ENCODE measurements around the gene LMAN2L. TPM values are rescaled to one million over a fixed set of nuclear protein-coding genes. Genes with fewer than 3 reads are reported as not detected.

LMAN2L gene
- total RNA-seq, 1 experiment from 2014 or later: 24.0 TPM

DNA sequence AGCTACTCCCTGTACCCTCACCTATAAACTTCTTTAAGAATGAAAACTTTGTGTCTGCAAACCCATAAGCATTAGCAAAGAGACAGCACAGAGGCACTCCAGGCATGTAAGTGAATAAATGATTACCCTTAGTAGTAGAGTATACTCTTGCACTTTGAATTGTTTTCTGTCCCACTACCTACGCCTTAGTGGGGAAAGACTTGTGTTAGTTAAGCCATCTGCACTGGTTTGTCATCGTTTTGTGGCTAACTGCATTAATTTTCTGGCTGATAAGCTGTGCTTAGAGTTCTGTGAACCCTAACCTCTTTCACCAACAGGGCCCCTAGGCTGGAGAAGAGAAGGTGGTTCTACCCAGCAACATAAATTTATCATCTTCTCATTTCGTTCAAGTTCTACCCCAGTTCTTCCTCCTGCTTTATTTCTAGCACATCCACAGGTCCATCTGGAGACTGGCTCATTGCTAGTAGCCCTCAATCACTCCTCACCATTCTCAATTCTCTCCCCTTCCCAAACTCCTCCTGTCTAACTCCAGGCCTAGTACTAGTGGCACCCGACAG lies 710 bp downstream of the LMAN2L start:
- DNase-seq (ENCODE audit: low spot score): no peak
- Histone ChIP-seq H3K4me3 (ENCODE audit: low read depth, low read length, poor library complexity, severe bottlenecking) (peak overlapping the region; percentile 91), H3K27ac (ENCODE audit: low read depth, low read length, poor library complexity, severe bottlenecking) (peak overlapping the region; percentile 78), H3K36me3 (ENCODE audit: insufficient read depth, low read length, poor library complexity, severe bottlenecking) (peaks cover 21% of the 10 kb centered on the region), H3K4me1 (ENCODE audit: insufficient read depth, low read length, poor library complexity, severe bottlenecking) (peaks cover 4% of the 10 kb centered on the region), H3K9me3 (ENCODE audit: low read depth, low read length, poor library complexity, severe bottlenecking) (no peaks in the 10 kb centered on the region), H3K27me3 (replicated peaks; ENCODE audit: insufficient read depth, low read depth, low read length, poor library complexity) (no peaks in the 10 kb centered on the region)
- ChIA-PET POLR2A (ENCODE audit: low non-redundant PET) (no interaction called here), CTCF (no interaction called here)
- intact Hi-C loops (cut with micrococcal nuclease; ENCODE audit: unreplicated experiment): no loop called here
- TF ChIP-seq CTCF (conservative IDR thresholded peaks at IDR 0.05; ENCODE audit: low read depth, low read length) (no peak), EZH2 (IDR thresholded peaks at IDR 0.05; ENCODE audit: borderline replicate concordance, low read depth, low read length, poor library complexity, severe bottlenecking) (no peak)
- TSS peak; percentile 60 for BruUV-seq (replicated peaks)

DNA sequence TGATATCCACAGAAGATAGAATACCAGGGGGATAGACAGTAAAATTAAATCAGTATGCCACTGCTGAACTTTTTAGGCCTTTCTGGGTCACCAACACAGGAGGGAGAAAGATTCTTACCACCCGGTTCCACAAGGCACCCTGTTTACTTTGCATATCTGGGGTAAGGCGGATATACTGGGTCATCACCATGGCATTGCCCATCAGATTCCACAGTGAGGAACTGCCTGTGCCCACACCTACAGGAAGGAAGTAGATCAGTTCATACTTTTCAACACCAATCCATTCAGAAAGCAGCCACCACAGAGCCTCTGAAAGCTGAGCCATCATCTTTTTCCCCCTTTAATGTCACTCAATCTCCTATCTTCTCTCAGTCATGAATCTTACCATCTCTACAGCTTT lies 2.0 kb downstream of the LMAN2L start:
- H3K36me3 ChIP-seq (ENCODE audit: insufficient read depth, low read length, poor library complexity, severe bottlenecking): peaks cover 34% of the 10 kb centered on the region
- peaks cover 4% of the 10 kb centered on the region for H3K4me1 ChIP-seq (ENCODE audit: insufficient read depth, low read length, poor library complexity, severe bottlenecking)
- TF ChIP-seq EZH2 (IDR thresholded peaks at IDR 0.05; ENCODE audit: borderline replicate concordance, low read depth, low read length, poor library complexity, severe bottlenecking) (no peak), CTCF (conservative IDR thresholded peaks at IDR 0.05; ENCODE audit: low read depth, low read length) (no peak)
- TSS peak; percentile 7 for BruUV-seq (replicated peaks)
- ChIA-PET CTCF (no interaction called here), POLR2A (ENCODE audit: low non-redundant PET) (no interaction called here)
- no peaks in the 10 kb centered on the region for H3K9me3 ChIP-seq (ENCODE audit: low read depth, low read length, poor library complexity, severe bottlenecking)
- no peak overlapping the region for H3K4me3 ChIP-seq (ENCODE audit: low read depth, low read length, poor library complexity, severe bottlenecking)
- DNase-seq (ENCODE audit: low spot score): no peak
- no peak overlapping the region for H3K27ac ChIP-seq (ENCODE audit: low read depth, low read length, poor library complexity, severe bottlenecking)
- H3K27me3 ChIP-seq (replicated peaks; ENCODE audit: insufficient read depth, low read depth, low read length, poor library complexity): no peaks in the 10 kb centered on the region
- intact Hi-C loops (cut with micrococcal nuclease; ENCODE audit: unreplicated experiment): no loop called here

DNA sequence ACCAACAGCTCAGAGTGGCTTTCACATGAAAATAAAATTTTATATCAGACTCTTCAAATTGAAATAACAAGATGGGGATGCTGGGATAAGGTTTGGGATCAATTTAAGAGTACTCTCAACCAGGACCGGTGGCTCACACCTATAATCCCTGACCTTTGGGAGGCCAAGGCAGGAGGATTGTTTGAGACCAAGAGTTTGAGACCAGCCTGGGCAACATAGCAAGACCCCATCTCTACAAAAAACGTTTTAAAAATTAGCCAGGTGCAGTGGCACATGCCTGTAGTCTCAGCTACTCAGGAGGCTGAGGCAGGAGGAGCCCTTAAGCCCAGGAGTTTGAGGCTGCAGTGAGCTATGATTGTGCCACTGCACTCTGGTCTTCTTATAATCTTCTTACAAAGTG lies 2.6 kb downstream of the LMAN2L start:
- intact Hi-C loops (cut with micrococcal nuclease; ENCODE audit: unreplicated experiment): no loop called here

More for the DNA sequence above, 2.6 kb downstream of the LMAN2L start:
- no peak for TF ChIP-seq EZH2 (IDR thresholded peaks at IDR 0.05; ENCODE audit: borderline replicate concordance, low read depth, low read length, poor library complexity, severe bottlenecking)
- TF ChIP-seq CTCF (conservative IDR thresholded peaks at IDR 0.05; ENCODE audit: low read depth, low read length): no peak
- H3K27me3 ChIP-seq (replicated peaks; ENCODE audit: insufficient read depth, low read depth, low read length, poor library complexity): no peaks in the 10 kb centered on the region
- H3K9me3 ChIP-seq (ENCODE audit: low read depth, low read length, poor library complexity, severe bottlenecking): no peaks in the 10 kb centered on the region
- BruUV-seq (replicated peaks): no TSS peak
- CTCF ChIA-PET: interaction anchor here (0.6 kb wide), 1 partner anchor 26 kb away, joined by 3 read pairs; no protein-coding TSS in a partner anchor
- H3K27ac ChIP-seq (ENCODE audit: low read depth, low read length, poor library complexity, severe bottlenecking): no peak overlapping the region
- no peak for DNase-seq (ENCODE audit: low spot score)
- H3K4me1 ChIP-seq (ENCODE audit: insufficient read depth, low read length, poor library complexity, severe bottlenecking): peaks cover 4% of the 10 kb centered on the region
- POLR2A ChIA-PET (ENCODE audit: low non-redundant PET): no interaction called here
- H3K36me3 ChIP-seq (ENCODE audit: insufficient read depth, low read length, poor library complexity, severe bottlenecking): peaks cover 35% of the 10 kb centered on the region
- H3K4me3 ChIP-seq (ENCODE audit: low read depth, low read length, poor library complexity, severe bottlenecking): no peak overlapping the region

Data from A673 (cell line).